Measurements from ENCODE around the gene RPIA.

Gene RPIA

DNA sequence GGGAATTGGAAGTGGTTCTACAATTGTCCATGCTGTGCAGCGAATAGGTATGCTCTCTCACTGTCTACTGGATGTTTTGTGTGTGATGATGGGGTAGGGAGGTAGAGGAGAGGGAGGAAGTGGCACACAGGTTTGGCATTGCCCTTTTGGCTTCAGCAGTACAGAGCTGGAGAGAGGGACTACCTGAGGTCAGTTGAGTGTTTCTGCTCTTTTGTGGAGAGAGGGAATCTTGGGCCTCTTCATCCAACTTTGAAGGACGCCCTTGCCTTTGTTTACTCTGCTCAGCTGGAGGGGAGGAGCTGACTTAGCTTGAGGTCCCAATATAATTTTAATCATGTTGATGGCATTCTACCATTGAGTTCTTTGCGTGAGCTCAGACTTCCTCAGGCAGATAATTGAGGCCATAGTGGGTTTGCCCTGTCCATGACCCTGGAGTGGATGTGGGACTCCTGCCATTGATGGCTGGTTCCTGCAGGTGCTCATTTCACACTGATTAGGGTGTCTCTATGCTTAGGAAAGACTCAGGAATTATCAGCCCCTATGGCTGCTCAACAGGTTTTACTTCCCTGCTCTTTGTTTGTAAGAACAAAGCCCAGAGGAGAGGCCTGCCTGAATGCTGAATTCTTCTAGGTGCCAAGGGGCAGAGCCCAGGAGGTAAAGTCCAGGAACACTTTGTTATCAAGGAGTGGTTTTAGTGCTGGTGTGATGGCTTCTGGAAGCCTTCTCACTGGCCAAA is 7.2 kb downstream of the RPIA start:
- no peaks in the 10 kb centered on the region for H3K27me3 Mint-ChIP-seq
- H3K36me3 Mint-ChIP-seq = peaks cover 20% of the 10 kb centered on the region
- H3K27ac Mint-ChIP-seq = no peak overlapping the region
- no peaks in the 10 kb centered on the region for H3K9me3 Mint-ChIP-seq
- H3K4me1 Mint-ChIP-seq = peaks cover 51% of the 10 kb centered on the region
- H3K4me3 Mint-ChIP-seq = no peak overlapping the region

- Mint-ChIP-seq H3K27ac (no peak overlapping the region), H3K9me3 (peaks cover 16% of the 10 kb centered on the region), H3K4me3 (no peak overlapping the region), H3K27me3 (no peaks in the 10 kb centered on the region), H3K36me3 (peaks cover 35% of the 10 kb centered on the region), H3K4me1 (peaks cover 18% of the 10 kb centered on the region)
Measured at GRCh38 chr2:88707003-88707402, 15.5 kb downstream of the RPIA start.

GRCh38 chr2:88709181-88709631 is 17.7 kb downstream of the RPIA start:
- Mint-ChIP-seq H3K36me3 (peaks cover 32% of the 10 kb centered on the region), H3K27ac (no peak overlapping the region)

GRCh38 chr2:88711289-88711688 is 19.8 kb downstream of the RPIA start:
- H3K4me1 Mint-ChIP-seq = peaks cover 24% of the 10 kb centered on the region
- no peak overlapping the region for H3K27ac Mint-ChIP-seq
- no peaks in the 10 kb centered on the region for H3K27me3 Mint-ChIP-seq
- peaks cover 19% of the 10 kb centered on the region for H3K36me3 Mint-ChIP-seq
- H3K4me3 Mint-ChIP-seq = no peak overlapping the region
- peaks cover 1% of the 10 kb centered on the region for H3K9me3 Mint-ChIP-seq

More at GRCh38 chr2:88709181-88709631, 17.7 kb downstream of the RPIA start:
- Mint-ChIP-seq H3K9me3 (peaks cover 12% of the 10 kb centered on the region), H3K4me3 (no peak overlapping the region), H3K27me3 (no peaks in the 10 kb centered on the region), H3K4me1 (peaks cover 24% of the 10 kb centered on the region)

DNA sequence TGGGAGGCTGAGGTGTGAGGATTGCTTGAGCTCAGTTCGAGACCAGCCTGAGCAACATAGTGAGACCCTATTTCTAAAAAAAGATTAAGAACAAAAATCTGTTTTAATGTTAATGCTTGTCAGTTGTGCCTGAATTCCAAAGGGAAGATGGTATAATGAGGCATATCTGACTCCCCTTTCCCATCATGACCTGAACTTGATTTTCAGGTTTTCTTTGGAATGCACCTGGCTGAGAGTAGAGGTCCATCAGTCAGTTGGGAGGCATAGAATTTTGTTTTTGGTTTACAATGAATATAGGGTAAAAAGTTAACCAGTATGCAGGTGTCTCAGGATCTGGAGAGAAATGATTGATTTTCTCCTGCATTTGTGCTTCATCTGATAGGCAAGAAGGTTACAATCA is 20.4 kb downstream of the RPIA start:
- Mint-ChIP-seq H3K9me3 (peaks cover under 1% of the 10 kb centered on the region), H3K27ac (no peak overlapping the region), H3K4me3 (no peak overlapping the region), H3K36me3 (peaks cover 21% of the 10 kb centered on the region), H3K4me1 (peaks cover 24% of the 10 kb centered on the region), H3K27me3 (no peaks in the 10 kb centered on the region)

DNA sequence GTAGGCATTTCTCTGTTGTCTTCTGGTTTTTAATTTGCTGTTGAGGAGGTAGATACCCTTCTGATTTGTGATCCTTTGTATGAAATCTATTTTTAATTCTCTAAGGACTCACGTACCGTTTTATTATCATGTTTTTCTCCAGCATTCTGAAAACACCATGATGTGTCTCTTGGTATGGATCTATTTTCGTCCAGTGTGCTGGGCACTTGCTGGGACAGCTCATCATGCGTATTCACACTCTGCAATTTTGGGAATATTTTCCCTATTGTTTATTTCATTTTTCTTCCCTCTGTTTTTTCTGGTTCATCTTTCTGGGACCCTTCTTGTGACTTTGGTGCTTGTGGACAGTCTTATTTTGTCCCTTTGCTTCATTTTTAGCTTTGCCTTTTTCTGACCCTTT is 21.9 kb downstream of the RPIA start:
- H3K27me3 Mint-ChIP-seq = no peaks in the 10 kb centered on the region
- H3K27ac Mint-ChIP-seq = peak overlapping the region; percentile 59
- H3K4me3 Mint-ChIP-seq = no peak overlapping the region
- peaks cover 24% of the 10 kb centered on the region for H3K36me3 Mint-ChIP-seq
- peaks cover 20% of the 10 kb centered on the region for H3K4me1 Mint-ChIP-seq
- H3K9me3 Mint-ChIP-seq = peaks cover 10% of the 10 kb centered on the region

DNA sequence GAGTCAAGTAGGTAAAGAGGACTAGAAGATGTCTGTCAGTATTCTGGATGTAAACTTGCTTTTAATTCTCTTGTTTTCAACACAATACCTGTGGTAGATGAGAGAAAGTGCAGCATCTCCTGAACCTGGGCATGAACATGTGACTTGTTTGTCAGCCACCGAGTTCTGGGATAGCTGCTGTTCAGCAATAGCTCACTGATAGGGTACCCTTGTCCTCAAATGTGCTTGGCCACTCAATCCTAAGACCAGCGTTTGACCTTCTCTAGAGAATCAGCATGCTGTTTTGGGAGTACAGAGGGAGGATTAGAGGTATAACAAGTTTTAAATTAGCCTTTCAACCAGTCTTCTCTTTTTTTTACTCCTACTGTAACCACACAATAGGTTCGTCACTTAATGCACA is 23.2 kb downstream of the RPIA start:
- Mint-ChIP-seq H3K36me3 (peaks cover 24% of the 10 kb centered on the region), H3K27ac (no peak overlapping the region), H3K4me3 (no peak overlapping the region), H3K9me3 (peaks cover 10% of the 10 kb centered on the region), H3K27me3 (no peaks in the 10 kb centered on the region), H3K4me1 (peaks cover 20% of the 10 kb centered on the region)

DNA sequence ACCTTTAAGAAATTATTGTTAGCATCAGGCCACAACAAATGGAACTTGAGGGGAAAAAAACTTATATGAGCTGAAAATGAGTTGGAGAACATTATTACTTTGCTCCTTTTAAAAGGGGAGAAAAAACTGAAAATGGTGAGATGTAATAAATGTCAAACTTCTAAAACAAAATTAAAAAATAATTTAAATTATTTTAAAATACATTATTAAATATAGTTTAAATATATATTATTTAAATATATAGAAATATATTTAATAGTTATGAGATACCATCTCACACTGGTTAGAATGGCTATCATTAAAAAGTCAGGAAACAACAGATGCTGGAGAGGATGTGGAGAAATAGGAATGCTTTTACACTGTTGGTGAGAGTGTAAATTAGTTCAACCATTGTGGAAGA is 28.9 kb downstream of the RPIA start:
- Mint-ChIP-seq H3K4me3 (no peak overlapping the region), H3K4me1 (peaks cover 18% of the 10 kb centered on the region), H3K27ac (no peak overlapping the region), H3K27me3 (no peaks in the 10 kb centered on the region), H3K36me3 (peaks cover 21% of the 10 kb centered on the region), H3K9me3 (peaks cover 10% of the 10 kb centered on the region)

- Mint-ChIP-seq H3K36me3 (peaks cover 18% of the 10 kb centered on the region), H3K4me3 (no peak overlapping the region), H3K4me1 (peaks cover 23% of the 10 kb centered on the region), H3K27me3 (no peaks in the 10 kb centered on the region), H3K9me3 (peaks cover 10% of the 10 kb centered on the region), H3K27ac (no peak overlapping the region)
Measured at GRCh38 chr2:88721268-88721667, 29.8 kb downstream of the RPIA start.

DNA sequence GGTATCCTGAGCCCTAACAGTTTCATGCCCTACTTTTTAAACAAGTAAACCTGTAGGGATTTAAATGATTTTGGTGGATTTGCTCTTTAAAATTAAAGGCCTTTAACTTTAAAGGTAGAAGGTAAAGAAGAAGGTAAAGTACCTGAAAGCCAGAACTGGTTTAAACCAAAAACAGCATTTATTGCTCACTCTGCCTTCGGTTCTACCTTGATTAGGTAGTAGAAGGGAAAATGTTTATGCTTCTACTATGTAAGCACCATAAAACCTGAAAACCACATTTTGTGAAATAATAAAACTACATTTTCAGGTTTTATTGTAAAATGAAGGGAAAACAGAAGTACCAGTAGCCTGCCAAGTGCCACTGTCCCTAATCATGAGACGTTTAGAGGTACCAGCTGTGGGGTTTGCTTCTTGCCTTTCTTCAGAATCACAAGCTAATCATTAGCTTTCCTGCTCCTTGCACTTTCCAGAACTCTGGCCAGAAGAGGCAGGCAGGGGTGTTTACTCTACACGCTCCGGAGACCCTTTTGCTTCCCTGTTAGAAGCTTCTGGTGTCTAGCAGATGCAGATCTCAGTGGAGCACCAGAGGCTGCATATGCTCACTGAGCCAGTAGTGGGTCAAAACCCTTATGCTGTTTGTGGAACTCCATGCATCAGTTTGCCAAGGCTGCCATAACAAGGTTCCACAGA is 33.3 kb downstream of the RPIA start:
- H3K27me3 Mint-ChIP-seq = no peaks in the 10 kb centered on the region
- no peaks in the 10 kb centered on the region for H3K9me3 Mint-ChIP-seq
- peaks cover 13% of the 10 kb centered on the region for H3K36me3 Mint-ChIP-seq
- H3K27ac Mint-ChIP-seq = no peak overlapping the region
- no peak overlapping the region for H3K4me3 Mint-ChIP-seq
- peaks cover 37% of the 10 kb centered on the region for H3K4me1 Mint-ChIP-seq

GRCh38 chr2:88729061-88729745 is 37.7 kb downstream of the RPIA start:
- Mint-ChIP-seq H3K4me3 (no peak overlapping the region), H3K4me1 (peaks cover 25% of the 10 kb centered on the region), H3K27ac (no peak overlapping the region), H3K27me3 (no peaks in the 10 kb centered on the region), H3K9me3 (no peaks in the 10 kb centered on the region), H3K36me3 (peaks cover 7% of the 10 kb centered on the region)

- Mint-ChIP-seq H3K9me3 (no peaks in the 10 kb centered on the region), H3K27ac (no peak overlapping the region), H3K27me3 (no peaks in the 10 kb centered on the region), H3K4me3 (no peak overlapping the region), H3K4me1 (peaks cover 24% of the 10 kb centered on the region), H3K36me3 (peaks cover 9% of the 10 kb centered on the region)
Measured at GRCh38 chr2:88733155-88733902, 41.9 kb downstream of the RPIA start.

DNA sequence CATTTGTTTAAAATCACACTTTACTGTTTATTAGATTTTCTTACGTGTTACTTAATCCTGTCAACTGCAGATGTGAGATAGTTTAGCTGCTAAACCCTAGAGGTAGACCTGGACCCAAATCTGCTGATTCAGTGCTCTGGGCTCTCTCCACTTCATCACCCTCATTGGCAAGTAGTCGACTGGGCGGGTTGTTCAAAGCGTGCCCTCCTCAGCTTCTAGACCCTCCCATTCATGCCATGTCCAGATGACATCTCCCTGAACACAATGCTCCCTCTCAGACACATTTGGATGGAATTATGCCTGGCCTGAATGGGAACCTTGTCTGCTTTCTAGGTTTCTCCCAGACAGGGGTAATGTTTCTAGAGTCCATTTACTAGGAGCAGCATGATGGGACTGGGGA is 43.7 kb downstream of the RPIA start:
- peaks cover 6% of the 10 kb centered on the region for H3K36me3 Mint-ChIP-seq
- no peaks in the 10 kb centered on the region for H3K27me3 Mint-ChIP-seq
- H3K9me3 Mint-ChIP-seq = no peaks in the 10 kb centered on the region
- no peak overlapping the region for H3K4me3 Mint-ChIP-seq
- no peak overlapping the region for H3K27ac Mint-ChIP-seq
- peaks cover 16% of the 10 kb centered on the region for H3K4me1 Mint-ChIP-seq

- Mint-ChIP-seq H3K4me3 (no peak overlapping the region), H3K9me3 (no peaks in the 10 kb centered on the region), H3K4me1 (peaks cover 19% of the 10 kb centered on the region), H3K27ac (peak overlapping the region; percentile 69), H3K27me3 (no peaks in the 10 kb centered on the region), H3K36me3 (peaks cover 8% of the 10 kb centered on the region)
Measured at GRCh38 chr2:88735853-88736252, 44.4 kb downstream of the RPIA start.

- peaks cover 13% of the 10 kb centered on the region for H3K36me3 Mint-ChIP-seq
- peaks cover 24% of the 10 kb centered on the region for H3K4me1 Mint-ChIP-seq
- no peaks in the 10 kb centered on the region for H3K27me3 Mint-ChIP-seq
- H3K27ac Mint-ChIP-seq = peak overlapping the region; percentile 69
- no peak overlapping the region for H3K4me3 Mint-ChIP-seq
- H3K9me3 Mint-ChIP-seq = no peaks in the 10 kb centered on the region
Measured at GRCh38 chr2:88736437-88736836, 45.0 kb downstream of the RPIA start.

Data from activated naive CD4-positive, alpha-beta T cell treated with anti-CD3 and anti-CD28 coated beads, Interleukin-2, amount 50 U/mL, for 24 hours (primary cell).